Esophagus muscularis mucosa (tissue), 4 donors: ENCODE measurements around the gene TMEM47. TPM values are rescaled to one million over a fixed set of nuclear protein-coding genes. Genes with fewer than 3 reads are reported as not detected.

ENCODE experiments used
- DNase-seq: peaks from one replicate; pipeline ENCODE4 v3.0.0-alpha.2; 2017; ENCODE audit errors: extremely low spot score
- H3K27ac ChIP-seq, 4 donors: fragments of 200-600 bp; sonication (generic); replicated peaks in 1 of 4; 1 replicate in 3 of 4; 2 replicates in 1 of 4; pipeline ENCODE4 v1.5.1; 2016 to 2019; ENCODE audit warnings: mild to moderate bottlenecking in 1 of 4
- H3K27me3 ChIP-seq, 4 donors: fragments of 200-600 bp; sonication (generic); one replicate each; pipeline versions ENCODE4 v1.5.1 to v1.6.0; 2016 to 2019
- H3K36me3 ChIP-seq, 4 donors: fragments of 200-600 bp; sonication (generic); one replicate each; pipeline ENCODE4 v1.5.1; 2016 to 2019
- H3K4me1 ChIP-seq, 4 donors: fragments of 200-600 bp; sonication (generic); one replicate each; pipeline ENCODE4 v1.5.1; 2016 to 2019
- H3K4me3 ChIP-seq, 4 donors: fragments of 200-600 bp; sonication (generic); 1 replicate in 2 of 4; 2 replicates in 2 of 4; pipeline ENCODE4 v1.5.1; 2016 to 2019; ENCODE audit warnings: mild to moderate bottlenecking in 4 of 4, moderate library complexity in 1 of 4
- H3K9me3 ChIP-seq, 4 donors: fragments of 200-600 bp; sonication (generic); 1 replicate in 3 of 4; 2 replicates in 1 of 4; pipeline ENCODE4 v1.5.1; 2016 to 2019
- CTCF ChIP-seq, 3 experiments: fragments of 200-600 bp in 2 of 3; fragments of 450-650 bp in 1 of 3; sonication (generic) in 2 of 3; IDR thresholded peaks; one replicate each; pipeline ENCODE4 v1.5.1; 2017 to 2019; ENCODE audit warnings: antibody characterized with exemption in 3 of 3, mild to moderate bottlenecking in 2 of 3, moderate library complexity in 1 of 3
- EP300 ChIP-seq: sonication (generic); formaldehyde crosslinking; IDR thresholded peaks from one replicate; pipeline ENCODE4 v1.6.1; 2017; ENCODE audit warnings: antibody characterized with exemption
- POLR2A ChIP-seq: fragments of 450-650 bp; IDR thresholded peaks from one replicate; pipeline ENCODE4 v1.6.1; 2017; ENCODE audit warnings: antibody characterized with exemption, moderate library complexity, mild to moderate bottlenecking, low read depth
- POLR2AphosphoS5 ChIP-seq, 2 donors: sonication (generic); formaldehyde crosslinking; IDR thresholded peaks; one replicate each; pipeline ENCODE4 v1.6.1; 2017; ENCODE audit warnings: antibody characterized with exemption in 2 of 2
- WGBS: methylation state at CpG from one replicate; pipeline ENCODE4 v1.1.5; 2018; 5-methylcytosine and 5-hydroxymethylcytosine counted together
- intact Hi-C: fragments of 100-400 bp; cut with DNase I; formaldehyde crosslinking; loops from one replicate; pipeline ENCODE4 v1.15.1; 2023
- total RNA-seq, 4 donors: library from RNA; depleted of rRNA; stranded (reverse); fragments of >200 nt; gene quantifications; one replicate each; pipeline versions ENCODE4 v1.1.0 to v1.2.1, GENCODE V29; 2016

TMEM47 gene
- total RNA-seq, 4 donors from 2014 or later: 124 to 261 (median 192) TPM

GRCh38 chrX:34580069-34580468 lies 77.0 kb downstream of the TMEM47 start:
- intact Hi-C loops: no loop called here
- Histone ChIP-seq H3K27ac (no peak overlapping the region), H3K9me3 (no peaks in the 10 kb centered on the region), H3K4me1 (no peaks in the 10 kb centered on the region), H3K36me3 (no peaks in the 10 kb centered on the region), H3K4me3 (no peak overlapping the region), H3K27me3 (no peaks in the 10 kb centered on the region)
- TF ChIP-seq CTCF (IDR thresholded peaks at IDR 0.05): no peak
- TF ChIP-seq POLR2A: no peak
- no peak for TF ChIP-seq EP300
- TF ChIP-seq POLR2AphosphoS5 (IDR thresholded peaks at IDR 0.05): no peak
- no peak for DNase-seq
- WGBS: 61% methylated on average over 2 of the region's 2 CpGs

GRCh38 chrX:34578237-34578636 lies 78.8 kb downstream of the TMEM47 start:
- H3K4me1 ChIP-seq: no peaks in the 10 kb centered on the region
- DNase-seq: no peak
- 4% methylated on average over 2 of the region's 2 CpGs for WGBS
- H3K4me3 ChIP-seq: no peak overlapping the region
- no peaks in the 10 kb centered on the region for H3K27me3 ChIP-seq
- TF ChIP-seq POLR2AphosphoS5 (IDR thresholded peaks at IDR 0.05) (no peak), EP300 (no peak), CTCF (IDR thresholded peaks at IDR 0.05) (peak; percentile 32 to 44 (median 35))
- intact Hi-C loops: no loop called here
- H3K36me3 ChIP-seq: no peaks in the 10 kb centered on the region
- H3K9me3 ChIP-seq: no peaks in the 10 kb centered on the region
- H3K27ac ChIP-seq: no peak overlapping the region
